OCI-LY1 (cell line): Measurements from ENCODE around the gene TRAPPC1.

ENCODE experiments used
- CTCF ChIP-seq: fragments of 200-600 bp; sonication (generic), shearing (Covaris generic); IDR thresholded peaks from 2 replicates; pipeline ENCODE4 v1.5.1; 2017; ENCODE audit warnings: mild to moderate bottlenecking, antibody characterized with exemption, low read length, moderate library complexity, mixed read lengths
- EZH2 ChIP-seq: fragments of 200-600 bp; sonication (generic), shearing (Covaris generic); IDR thresholded peaks from 2 replicates; pipeline ENCODE4 v1.8.0; 2017; ENCODE audit warnings: borderline replicate concordance, mixed run types, mild to moderate bottlenecking, antibody characterized with exemption, low read length, moderate library complexity, mixed read lengths

GRCh38 chr17:7903154-7904103, 28.3 kb downstream of the TRAPPC1 start:
- TF ChIP-seq CTCF: no peak
- TF ChIP-seq EZH2: no peak
